Activated CD4-positive, alpha-beta T cell treated with anti-CD3 and anti-CD28 coated beads, Interleukin-2, amount 10 ng/mL, durations not matched to agents 24 days and 14 days (primary cell): ENCODE measurements around the gene PALLD. TPM values are rescaled to one million over a fixed set of nuclear protein-coding genes. Genes with fewer than 3 reads are reported as not detected.

Experiments
- DNase-seq: peaks from one replicate; pipeline ENCODE4 v3.0.0; 2022
- H3K27ac Mint-ChIP-seq: one replicate; pipeline ENCODE4 v1.8.0; 2022; ENCODE audit warnings: mild to moderate bottlenecking, mixed read lengths
- H3K27me3 Mint-ChIP-seq: one replicate; pipeline ENCODE4 v1.8.0; 2022; ENCODE audit warnings: mixed read lengths
- H3K36me3 Mint-ChIP-seq: one replicate; pipeline ENCODE4 v1.8.0; 2022; ENCODE audit warnings: low read depth, mild to moderate bottlenecking, mixed read lengths
- H3K4me1 Mint-ChIP-seq: one replicate; pipeline ENCODE4 v1.8.0; 2021; ENCODE audit warnings: mixed read lengths
- H3K4me3 Mint-ChIP-seq: one replicate; pipeline ENCODE4 v1.8.0; 2022; ENCODE audit warnings: mild to moderate bottlenecking, moderate library complexity, mixed read lengths
- H3K9me3 Mint-ChIP-seq: one replicate; pipeline ENCODE4 v1.8.0; 2021; ENCODE audit warnings: mixed read lengths
- intact Hi-C: fragments of 100-400 bp; cut with micrococcal nuclease; formaldehyde crosslinking; loops from one replicate; pipeline ENCODE4 v1.15.1; 2023
- total RNA-seq: library from RNA; stranded (reverse); gene quantifications from 2 replicates; pipeline ENCODE4 v1.2.3, GENCODE V29; 2022

The PALLD gene
- total RNA-seq, 1 donor from 2014 or later = 34.3 TPM

DNA sequence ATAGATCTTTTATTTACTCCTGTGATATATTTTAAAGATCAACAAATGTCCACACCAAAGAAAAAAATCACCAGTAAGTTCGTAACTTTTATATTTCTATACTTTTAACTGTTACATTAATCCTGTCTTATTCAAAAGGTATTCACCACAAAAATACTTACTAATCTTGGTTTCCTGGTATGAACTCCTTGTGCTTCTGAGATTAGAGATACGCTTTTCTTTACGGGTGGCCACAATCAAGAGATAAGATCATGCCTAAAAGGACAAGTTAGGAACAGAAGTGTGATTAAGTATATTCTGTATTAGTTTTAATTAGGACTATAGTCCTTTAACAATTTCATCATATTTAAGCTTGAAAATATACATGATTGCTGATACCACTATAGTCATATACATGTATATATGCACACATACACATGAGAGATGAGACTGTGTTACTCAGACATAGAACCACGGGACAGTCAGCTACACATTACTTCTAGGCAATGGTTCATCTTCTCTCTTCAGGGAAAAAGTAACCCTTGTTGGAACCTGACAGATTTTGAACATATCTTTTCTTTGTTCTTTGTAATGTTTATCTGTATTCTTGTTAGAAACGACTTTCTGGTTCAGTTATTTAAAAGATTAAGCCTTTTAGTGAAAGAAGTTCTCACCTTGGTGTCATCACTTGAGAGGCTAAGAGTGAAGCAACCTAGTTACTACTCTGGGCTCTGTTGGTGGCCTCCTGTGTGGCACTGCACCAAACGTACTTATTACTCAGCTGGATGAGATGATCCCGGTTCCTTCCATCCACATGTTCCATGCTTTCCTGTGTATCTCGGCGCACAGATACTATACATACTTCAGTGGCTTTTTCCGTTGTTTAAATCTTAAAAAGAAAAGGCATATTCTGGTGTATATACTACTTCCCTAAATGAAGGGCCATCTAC, 367.1 kb downstream of the PALLD start:
- intact Hi-C loops = loop anchor here (1.0 to 5.0 kb wide), 3 partner anchors 15 to 142 kb away; no protein-coding TSS in a partner anchor
- no peak for DNase-seq
- H3K27ac Mint-ChIP-seq = peak overlapping the region; percentile 79
- no peaks in the 10 kb centered on the region for H3K27me3 Mint-ChIP-seq
- peaks cover 17% of the 10 kb centered on the region for H3K36me3 Mint-ChIP-seq
- H3K9me3 Mint-ChIP-seq = peaks cover 3% of the 10 kb centered on the region
- no peak overlapping the region for H3K4me3 Mint-ChIP-seq
- H3K4me1 Mint-ChIP-seq = peaks cover 46% of the 10 kb centered on the region

GRCh38 chr4:168864821-168865541, 368.1 kb downstream of the PALLD start:
- Mint-ChIP-seq H3K27me3 (no peaks in the 10 kb centered on the region), H3K4me1 (peaks cover 48% of the 10 kb centered on the region), H3K36me3 (peaks cover 16% of the 10 kb centered on the region), H3K9me3 (peaks cover 2% of the 10 kb centered on the region), H3K27ac (peak overlapping the region; percentile 79), H3K4me3 (no peak overlapping the region)
- intact Hi-C loops = loop anchor here (1.0 to 5.0 kb wide), 4 partner anchors 14 to 353 kb away; no protein-coding TSS in a partner anchor
- DNase-seq = no peak

DNA sequence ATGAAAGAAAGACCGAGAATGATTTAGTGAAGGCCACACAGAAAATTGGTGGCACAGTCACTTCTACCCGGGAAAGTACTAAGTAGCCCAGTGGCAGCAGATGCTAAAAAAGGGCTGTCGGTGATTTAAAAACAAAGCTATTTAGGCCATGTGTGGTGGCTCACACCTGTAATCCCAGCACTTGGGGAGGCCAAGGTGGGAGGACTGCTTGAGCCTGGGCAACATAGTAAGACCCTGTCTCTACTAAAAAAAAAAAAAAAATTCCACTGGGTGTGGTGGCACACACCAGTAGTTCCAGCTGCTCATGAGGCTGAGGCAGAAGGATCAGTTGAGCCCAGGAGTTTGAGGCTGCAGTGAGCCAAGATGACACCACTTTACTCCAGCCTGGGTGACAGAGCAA, 369.0 kb downstream of the PALLD start:
- DNase-seq = no peak
- Mint-ChIP-seq H3K4me3 (no peak overlapping the region), H3K27ac (no peak overlapping the region), H3K36me3 (peaks cover 12% of the 10 kb centered on the region), H3K27me3 (no peaks in the 10 kb centered on the region), H3K4me1 (peaks cover 41% of the 10 kb centered on the region), H3K9me3 (no peaks in the 10 kb centered on the region)
- intact Hi-C loops = loop anchor here (2.0 to 5.0 kb wide), 2 partner anchors 13 to 354 kb away; no protein-coding TSS in a partner anchor

GRCh38 chr4:168866635-168867034, 369.8 kb downstream of the PALLD start:
- H3K9me3 Mint-ChIP-seq = no peaks in the 10 kb centered on the region
- H3K27ac Mint-ChIP-seq = no peak overlapping the region
- no peaks in the 10 kb centered on the region for H3K27me3 Mint-ChIP-seq
- H3K4me3 Mint-ChIP-seq = no peak overlapping the region
- H3K4me1 Mint-ChIP-seq = peaks cover 41% of the 10 kb centered on the region
- H3K36me3 Mint-ChIP-seq = peaks cover 11% of the 10 kb centered on the region
- intact Hi-C loops = loop anchor here (5.0 kb wide), 1 partner anchor 354 kb away; no protein-coding TSS in a partner anchor
- no peak for DNase-seq

- DNase-seq = no peak
- Mint-ChIP-seq H3K4me3 (no peak overlapping the region), H3K27me3 (peaks cover 3% of the 10 kb centered on the region), H3K9me3 (no peaks in the 10 kb centered on the region), H3K36me3 (peaks cover 11% of the 10 kb centered on the region), H3K4me1 (peaks cover 41% of the 10 kb centered on the region), H3K27ac (no peak overlapping the region)
- intact Hi-C loops = loop anchor here (5.0 kb wide), 1 partner anchor 355 kb away; no protein-coding TSS in a partner anchor
Measured at GRCh38 chr4:168867128-168867527, 370.3 kb downstream of the PALLD start.

DNA sequence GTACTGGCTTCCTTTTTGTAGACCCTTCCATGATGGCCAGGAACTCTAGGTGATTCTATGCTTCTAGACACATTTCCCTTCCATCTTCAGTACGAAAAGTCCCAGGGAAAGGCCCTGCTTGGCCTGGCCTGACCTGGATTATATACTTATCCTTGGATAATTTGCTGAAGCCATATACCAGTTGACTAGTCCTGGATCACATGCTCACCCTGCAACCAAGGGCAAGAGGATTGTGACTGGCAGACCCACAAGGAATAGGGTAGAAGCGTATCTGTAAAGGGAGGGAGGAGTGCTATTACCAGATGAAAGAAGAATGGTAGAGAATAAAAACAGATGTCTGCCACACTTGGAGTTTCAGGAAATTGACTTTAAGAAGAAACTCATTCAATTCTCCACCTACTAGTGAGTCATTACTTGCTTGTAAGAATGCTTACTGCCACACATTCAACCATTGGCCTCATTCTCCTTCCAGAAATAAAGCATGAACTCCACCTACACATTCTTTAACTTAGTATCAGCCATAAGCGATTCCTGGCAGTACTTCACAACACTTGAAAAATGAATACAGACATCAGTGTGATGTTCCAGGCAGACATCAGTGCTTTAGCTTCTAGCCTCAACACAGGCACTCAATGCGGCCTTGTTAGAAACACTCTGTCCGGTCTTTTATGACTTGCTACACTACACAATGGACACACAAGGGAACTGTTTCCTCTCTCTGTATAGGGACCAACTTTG, 371.4 kb downstream of the PALLD start:
- intact Hi-C loops = loop anchor here (1.0 to 5.0 kb wide), 3 partner anchors 9 to 356 kb away; no protein-coding TSS in a partner anchor
- H3K9me3 Mint-ChIP-seq = no peaks in the 10 kb centered on the region
- peaks cover 36% of the 10 kb centered on the region for H3K4me1 Mint-ChIP-seq
- peaks cover 6% of the 10 kb centered on the region for H3K36me3 Mint-ChIP-seq
- DNase-seq = no peak
- peak overlapping the region; percentile 8 for H3K4me3 Mint-ChIP-seq
- H3K27ac Mint-ChIP-seq = peak overlapping the region; percentile 79
- peaks cover 3% of the 10 kb centered on the region for H3K27me3 Mint-ChIP-seq

- Mint-ChIP-seq H3K36me3 (peaks cover 8% of the 10 kb centered on the region), H3K9me3 (no peaks in the 10 kb centered on the region), H3K27me3 (peaks cover 5% of the 10 kb centered on the region), H3K4me3 (peak overlapping the region; percentile 8), H3K27ac (peak overlapping the region; percentile 79), H3K4me1 (peaks cover 33% of the 10 kb centered on the region)
- intact Hi-C loops = loop anchor here (1.0 to 5.0 kb wide), 3 partner anchors 8 to 357 kb away; no protein-coding TSS in a partner anchor
- no peak for DNase-seq
Measured at GRCh38 chr4:168868802-168869201, 371.9 kb downstream of the PALLD start.

DNA sequence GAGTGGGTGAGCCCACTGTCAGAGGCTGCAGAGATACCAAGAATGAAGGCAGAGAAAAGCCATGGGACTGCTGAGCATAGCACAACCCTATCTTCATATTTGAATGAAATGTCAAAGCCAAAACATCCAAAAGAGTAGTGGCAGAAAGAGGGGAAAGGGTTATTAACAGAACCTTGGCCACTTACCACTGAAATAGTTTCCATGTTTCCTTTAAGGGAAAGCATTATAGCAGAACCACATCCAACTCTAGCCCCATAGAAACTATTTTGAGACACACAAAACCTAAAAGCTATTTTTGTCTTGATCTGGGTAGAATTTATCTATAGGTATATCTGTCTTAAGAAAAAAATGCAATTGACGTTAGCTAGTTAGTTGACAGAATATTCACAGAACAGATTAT, 373.2 kb downstream of the PALLD start:
- DNase-seq = no peak
- peaks cover 8% of the 10 kb centered on the region for H3K36me3 Mint-ChIP-seq
- H3K4me1 Mint-ChIP-seq = peaks cover 33% of the 10 kb centered on the region
- intact Hi-C loops = loop anchor here (5.0 kb wide), 1 partner anchor 158 kb away; no protein-coding TSS in a partner anchor
- peaks cover 7% of the 10 kb centered on the region for H3K27me3 Mint-ChIP-seq
- no peaks in the 10 kb centered on the region for H3K9me3 Mint-ChIP-seq
- peak overlapping the region; percentile 56 for H3K27ac Mint-ChIP-seq
- no peak overlapping the region for H3K4me3 Mint-ChIP-seq

GRCh38 chr4:168871632-168872031, 374.8 kb downstream of the PALLD start:
- no peak overlapping the region for H3K4me3 Mint-ChIP-seq
- intact Hi-C loops = loop anchor here (5.0 kb wide), 1 partner anchor 159 kb away; no protein-coding TSS in a partner anchor
- peaks cover 6% of the 10 kb centered on the region for H3K36me3 Mint-ChIP-seq
- peaks cover 32% of the 10 kb centered on the region for H3K4me1 Mint-ChIP-seq
- DNase-seq = no peak
- H3K9me3 Mint-ChIP-seq = no peaks in the 10 kb centered on the region
- no peak overlapping the region for H3K27ac Mint-ChIP-seq
- peaks cover 18% of the 10 kb centered on the region for H3K27me3 Mint-ChIP-seq

DNA sequence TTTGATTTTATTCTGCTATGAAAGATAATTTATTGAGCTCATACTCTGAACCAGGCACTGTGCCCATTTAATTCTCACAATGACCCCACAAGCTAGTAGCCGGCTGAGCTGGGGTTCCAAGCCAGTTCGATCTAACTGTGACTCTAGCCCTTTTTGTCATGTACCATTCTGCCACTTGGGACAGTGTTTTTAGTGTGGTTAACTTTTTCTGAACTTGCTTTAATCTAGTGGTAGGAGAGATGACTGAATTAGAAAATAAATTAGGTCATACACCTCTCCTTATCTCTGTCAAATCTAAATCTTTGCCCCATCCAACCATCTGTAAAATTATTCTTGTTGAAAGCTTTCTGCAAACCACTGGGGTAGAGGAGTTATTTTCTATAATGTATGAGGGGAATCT, 377.2 kb downstream of the PALLD start:
- no peak for DNase-seq
- intact Hi-C loops = loop anchor here (5.0 kb wide), 1 partner anchor 162 kb away; no protein-coding TSS in a partner anchor
- Mint-ChIP-seq H3K36me3 (peaks cover 12% of the 10 kb centered on the region), H3K27ac (no peak overlapping the region), H3K27me3 (peaks cover 36% of the 10 kb centered on the region), H3K4me1 (peaks cover 21% of the 10 kb centered on the region), H3K4me3 (no peak overlapping the region), H3K9me3 (no peaks in the 10 kb centered on the region)

- Mint-ChIP-seq H3K4me3 (no peak overlapping the region), H3K27me3 (peaks cover 45% of the 10 kb centered on the region), H3K4me1 (peaks cover 18% of the 10 kb centered on the region), H3K9me3 (no peaks in the 10 kb centered on the region), H3K36me3 (peaks cover 14% of the 10 kb centered on the region), H3K27ac (no peak overlapping the region)
- intact Hi-C loops = loop anchor here (2.0 to 5.0 kb wide), 2 partner anchors 41 to 43 kb away; no protein-coding TSS in a partner anchor
- no peak for DNase-seq
Measured at GRCh38 chr4:168876106-168876505, 379.3 kb downstream of the PALLD start.

- Mint-ChIP-seq H3K4me1 (peaks cover 20% of the 10 kb centered on the region), H3K4me3 (peak overlapping the region; percentile 84), H3K27ac (peak overlapping the region; percentile 65), H3K27me3 (peaks cover 43% of the 10 kb centered on the region), H3K9me3 (no peaks in the 10 kb centered on the region), H3K36me3 (peaks cover 14% of the 10 kb centered on the region)
- peak; percentile 80 for DNase-seq
- intact Hi-C loops = loop anchor here (1.0 to 5.0 kb wide), 4 partner anchors 10 to 45 kb away; no protein-coding TSS in a partner anchor
Measured at GRCh38 chr4:168877511-168878491, 380.9 kb downstream of the PALLD start.
